Measurements from ENCODE around the gene TSPAN12.

Gene TSPAN12

GRCh38 chr7:120873401-120873800, 15.5 kb upstream of the TSPAN12 start:
- H3K4me3 ChIP-seq (ENCODE audit: low read depth, low read length), result no peak overlapping the region
- no peak for TF ChIP-seq CTCF (IDR thresholded peaks at IDR 0.05; ENCODE audit: low read depth, low read length)

- TF ChIP-seq CTCF (IDR thresholded peaks at IDR 0.05; ENCODE audit: low read depth, low read length), result no peak
- no peak overlapping the region for H3K4me3 ChIP-seq (ENCODE audit: low read depth, low read length)
Observed at GRCh38 chr7:120869700-120870099, 11.8 kb upstream of the TSPAN12 start.

- H3K4me3 ChIP-seq (ENCODE audit: low read depth, low read length), result no peak overlapping the region
- no peak for TF ChIP-seq CTCF (IDR thresholded peaks at IDR 0.05; ENCODE audit: low read depth, low read length)
Observed at GRCh38 chr7:120867932-120868331, 10.0 kb upstream of the TSPAN12 start.

- no peak for TF ChIP-seq CTCF (IDR thresholded peaks at IDR 0.05; ENCODE audit: low read depth, low read length)
- H3K4me3 ChIP-seq (ENCODE audit: low read depth, low read length), result no peak overlapping the region
Observed at GRCh38 chr7:120865191-120865981, 7.4 kb upstream of the TSPAN12 start.

GRCh38 chr7:120864141-120864900, 6.4 kb upstream of the TSPAN12 start:
- TF ChIP-seq CTCF (IDR thresholded peaks at IDR 0.05; ENCODE audit: low read depth, low read length), result no peak
- H3K4me3 ChIP-seq (ENCODE audit: low read depth, low read length), result no peak overlapping the region

GRCh38 chr7:120862987-120863590, 5.1 kb upstream of the TSPAN12 start:
- no peak for TF ChIP-seq CTCF (IDR thresholded peaks at IDR 0.05; ENCODE audit: low read depth, low read length)
- no peak overlapping the region for H3K4me3 ChIP-seq (ENCODE audit: low read depth, low read length)

GRCh38 chr7:120860156-120860555, 2.2 kb upstream of the TSPAN12 start:
- no peak for TF ChIP-seq CTCF (IDR thresholded peaks at IDR 0.05; ENCODE audit: low read depth, low read length)

More at GRCh38 chr7:120860156-120860555, 2.2 kb upstream of the TSPAN12 start:
- no peak overlapping the region for H3K4me3 ChIP-seq (ENCODE audit: low read depth, low read length)

All from WI38 (cell line).